H9 (cell line): Measurements from ENCODE around the gene NIPAL1. TPM values are rescaled to one million over a fixed set of nuclear protein-coding genes. Genes with fewer than 3 reads are reported as not detected.

Experiments
- DNase-seq: peaks from one replicate; pipeline ENCODE4 v3.0.0-alpha.2; 2017
- H2AFZ ChIP-seq: one replicate; pipeline ENCODE4 v1.6.1; 2013; ENCODE audit warnings: mild to moderate bottlenecking, low read length, control low read depth, moderate library complexity
- H2AK5ac ChIP-seq: 2 replicates; pipeline ENCODE4 v1.6.1; 2013; ENCODE audit warnings: low read length, control low read depth, mixed read lengths; ENCODE audit not compliant: insufficient read length
- H2BK120ac ChIP-seq: one replicate; pipeline ENCODE4 v1.6.1; 2013; ENCODE audit warnings: low read depth, mild to moderate bottlenecking, low read length, control low read depth, inconsistent platforms; ENCODE audit not compliant: poor library complexity, severe bottlenecking
- H2BK12ac ChIP-seq: 2 replicates; pipeline ENCODE4 v1.6.1; 2013; ENCODE audit warnings: low read length, control low read depth, mixed read lengths, low read depth; ENCODE audit not compliant: insufficient read length
- H2BK15ac ChIP-seq: 2 replicates; pipeline ENCODE4 v1.6.1; 2013; ENCODE audit warnings: low read depth, low read length, control low read depth
- H2BK20ac ChIP-seq: one replicate; pipeline ENCODE4 v1.6.1; 2013; ENCODE audit warnings: low read depth, mild to moderate bottlenecking, low read length, control low read depth, inconsistent platforms; ENCODE audit not compliant: poor library complexity, severe bottlenecking
- H2BK5ac ChIP-seq: 2 replicates; pipeline ENCODE4 v1.6.1; 2013; ENCODE audit warnings: low read length, control low read depth, mixed read lengths; ENCODE audit not compliant: insufficient read length
- H3K14ac ChIP-seq: 2 replicates; pipeline ENCODE4 v1.6.1; 2013; ENCODE audit warnings: low read length, control low read depth; ENCODE audit not compliant: insufficient read depth
- H3K18ac ChIP-seq: 2 replicates; pipeline ENCODE4 v1.6.1; 2013; ENCODE audit warnings: low read depth, mild to moderate bottlenecking, mixed read lengths, low read length, control low read depth; ENCODE audit not compliant: insufficient read length
- H3K23ac ChIP-seq: 2 replicates; pipeline ENCODE4 v1.6.1; 2013; ENCODE audit warnings: low read length, control low read depth, mixed read lengths, low read depth; ENCODE audit not compliant: insufficient read length
- H3K23me2 ChIP-seq: 2 replicates; pipeline ENCODE4 v1.6.1; 2013; ENCODE audit warnings: low read depth, mild to moderate bottlenecking, mixed read lengths, low read length, control low read depth; ENCODE audit not compliant: insufficient read length, poor library complexity, severe bottlenecking
- H3K27ac ChIP-seq: 2 replicates; pipeline ENCODE4 v1.5.1; 2013; ENCODE audit warnings: low read length, control low read depth, mixed read lengths, low read depth; ENCODE audit not compliant: insufficient read length
- H3K27me3 ChIP-seq: 2 replicates; pipeline ENCODE4 v1.6.1; 2013; ENCODE audit warnings: low read length, control low read depth, inconsistent platforms; ENCODE audit not compliant: insufficient read depth
- H3K4ac ChIP-seq: 2 replicates; pipeline ENCODE4 v1.6.1; 2013; ENCODE audit warnings: low read depth, mild to moderate bottlenecking, control low read depth, inconsistent platforms, low read length, moderate library complexity
- H3K4me1 ChIP-seq: 2 replicates; pipeline ENCODE4 v1.6.1; 2013; ENCODE audit warnings: low read length, control low read depth, inconsistent platforms; ENCODE audit not compliant: insufficient read depth
- H3K4me2 ChIP-seq: 2 replicates; pipeline ENCODE4 v1.6.1; 2013; ENCODE audit warnings: low read length, control low read depth, mixed read lengths; ENCODE audit not compliant: insufficient read length, insufficient read depth
- H3K56ac ChIP-seq: 2 replicates; pipeline ENCODE4 v1.6.1; 2013; ENCODE audit warnings: low read depth, mild to moderate bottlenecking, mixed read lengths, low read length, control low read depth; ENCODE audit not compliant: insufficient read length
- H3K79me1 ChIP-seq: 2 replicates; pipeline ENCODE4 v1.6.1; 2013; ENCODE audit warnings: low read depth, mild to moderate bottlenecking, moderate library complexity, low read length, control low read depth, inconsistent platforms; ENCODE audit not compliant: insufficient read depth, poor library complexity, severe bottlenecking
- H3K79me2 ChIP-seq: 2 replicates; pipeline ENCODE4 v1.6.1; 2013; ENCODE audit warnings: low read length, control low read depth, inconsistent platforms; ENCODE audit not compliant: insufficient read depth
- H3K9ac ChIP-seq: 2 replicates; pipeline ENCODE4 v1.6.1; 2013; ENCODE audit warnings: low read length, control low read depth, mixed read lengths; ENCODE audit not compliant: insufficient read length; ENCODE audit errors: extremely low read depth
- H3K9me3 ChIP-seq: one replicate; pipeline ENCODE4 v1.6.1; 2013; ENCODE audit warnings: low read depth, low read length, inconsistent platforms; ENCODE audit not compliant: control insufficient read depth
- H3T11ph ChIP-seq: one replicate; pipeline ENCODE4 v1.6.1; 2013; ENCODE audit warnings: mild to moderate bottlenecking, low read length, control low read depth, inconsistent platforms
- H4K20me1 ChIP-seq: one replicate; pipeline ENCODE4 v1.6.1; 2013; ENCODE audit not compliant: control insufficient read depth, insufficient read length, insufficient read depth
- H4K5ac ChIP-seq: 2 replicates; pipeline ENCODE4 v1.6.1; 2013; ENCODE audit warnings: low read depth, mild to moderate bottlenecking, mixed read lengths, low read length, control low read depth; ENCODE audit not compliant: insufficient read length
- H4K8ac ChIP-seq: replicated peaks from 2 replicates; pipeline ENCODE4 v1.6.1; 2013; ENCODE audit warnings: low read length, control low read depth, mixed read lengths, low read depth; ENCODE audit not compliant: insufficient read length
- H4K91ac ChIP-seq: 2 replicates; pipeline ENCODE4 v1.6.1; 2013; ENCODE audit warnings: low read depth, mild to moderate bottlenecking, moderate library complexity, mixed read lengths, low read length, control low read depth; ENCODE audit not compliant: insufficient read length
- H3K27ac Mint-ChIP-seq, 3 experiments: 2 replicates in 2 of 3; 3 replicates in 1 of 3; pipeline ENCODE4 v1.8.0; 2020 to 2021; ENCODE audit warnings: mixed read lengths in 3 of 3, mild to moderate bottlenecking in 1 of 3, moderate library complexity in 1 of 3
- H3K27me3 Mint-ChIP-seq: 2 replicates; pipeline ENCODE4 v1.8.0; 2021; ENCODE audit warnings: low read depth, mild to moderate bottlenecking, moderate library complexity, mixed read lengths
- H3K36me3 Mint-ChIP-seq, 3 experiments: 2 replicates in 2 of 3; 3 replicates in 1 of 3; pipeline ENCODE4 v1.8.0; 2020 to 2021; ENCODE audit warnings: low read depth in 3 of 3, mixed read lengths in 3 of 3; ENCODE audit not compliant: insufficient read depth in 1 of 3
- H3K4me1 Mint-ChIP-seq, 2 experiments: 2 replicates each; pipeline ENCODE4 v1.8.0; 2020; ENCODE audit warnings: mixed read lengths in 2 of 2
- H3K4me3 Mint-ChIP-seq, 2 experiments: 2 replicates in 1 of 2; 3 replicates in 1 of 2; pipeline ENCODE4 v1.8.0; 2020 to 2021; ENCODE audit warnings: mild to moderate bottlenecking in 2 of 2, mixed read lengths in 2 of 2, moderate library complexity in 1 of 2
- H3K9me3 Mint-ChIP-seq, 2 experiments: 2 replicates in 1 of 2; 3 replicates in 1 of 2; pipeline ENCODE4 v1.8.0; 2020; ENCODE audit warnings: mild to moderate bottlenecking in 2 of 2, mixed read lengths in 2 of 2, moderate library complexity in 1 of 2
- whole genome bisulfite sequencing: extraction: QIAGEN DNeasy Blood & Tissue Kit; methylation state at CpG from one replicate; pipeline ENCODE4 v1.1.7; 2013; ENCODE audit warnings: missing lambda C conversion rate, low lambda C conversion rate, mixed read lengths; ENCODE audit not compliant: insufficient read length; ENCODE audit errors: extremely low coverage; 5-methylcytosine and 5-hydroxymethylcytosine counted together
- total RNA-seq: library from RNA; stranded (reverse); gene quantifications from 2 replicates; pipeline ENCODE4 v1.2.1, GENCODE V29; 2021
- TF ChIP-seq, protein P1 (sequence below): fragments of 200-600 bp; sonication (generic); conservative IDR thresholded peaks from 3 replicates; pipeline ENCODE4 v1.8.0; 2021; ENCODE audit warnings: antibody characterized with exemption, mild to moderate bottlenecking

NIPAL1 gene
- total RNA-seq, 1 experiment from 2014 or later, result 16.9 TPM

DNA sequence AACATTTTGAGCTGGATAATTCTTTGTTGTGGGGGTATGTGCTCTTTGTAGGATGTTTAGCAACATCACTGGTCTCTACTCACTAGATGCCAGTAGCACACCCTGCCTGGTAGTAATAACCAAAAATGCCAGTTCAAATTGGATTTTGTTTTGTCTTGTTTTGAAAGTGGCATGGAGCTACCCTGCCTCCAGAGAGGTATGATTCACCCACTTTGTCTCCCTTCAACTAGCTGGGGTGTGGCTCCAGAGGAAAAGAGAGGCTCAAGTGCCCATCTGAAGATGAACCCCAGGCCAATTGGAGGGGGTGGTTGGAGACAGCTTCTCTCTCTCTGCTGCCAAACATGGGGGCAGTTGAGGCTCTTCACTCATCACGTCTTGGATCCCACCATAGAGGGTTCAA, 34.5 kb downstream of the NIPAL1 start:
- Histone ChIP-seq H3K4me2 (no peak overlapping the region), H2BK12ac (no peak overlapping the region), H3K4ac (no peak overlapping the region), H3K9ac (no peak overlapping the region), H2BK20ac (no peak overlapping the region), H2AFZ (no peak overlapping the region), H4K20me1 (no peaks in the 10 kb centered on the region), H3K27me3 (no peaks in the 10 kb centered on the region), H3K14ac (no peak overlapping the region), H2BK120ac (no peak overlapping the region), H3K9me3 (no peaks in the 10 kb centered on the region), H3K79me2 (no peaks in the 10 kb centered on the region), H4K91ac (no peak overlapping the region), H3T11ph (no peak overlapping the region), H2AK5ac (no peak overlapping the region), H4K5ac (no peak overlapping the region), H4K8ac (no peak overlapping the region), H3K79me1 (no peaks in the 10 kb centered on the region), H3K23ac (no peak overlapping the region), H3K18ac (no peak overlapping the region), H3K27ac (no peak overlapping the region), H3K23me2 (no peaks in the 10 kb centered on the region), H2BK5ac (no peak overlapping the region), H2BK15ac (no peak overlapping the region), H3K56ac (no peak overlapping the region), H3K4me1 (no peaks in the 10 kb centered on the region)
- TF ChIP-seq, protein P1, sequence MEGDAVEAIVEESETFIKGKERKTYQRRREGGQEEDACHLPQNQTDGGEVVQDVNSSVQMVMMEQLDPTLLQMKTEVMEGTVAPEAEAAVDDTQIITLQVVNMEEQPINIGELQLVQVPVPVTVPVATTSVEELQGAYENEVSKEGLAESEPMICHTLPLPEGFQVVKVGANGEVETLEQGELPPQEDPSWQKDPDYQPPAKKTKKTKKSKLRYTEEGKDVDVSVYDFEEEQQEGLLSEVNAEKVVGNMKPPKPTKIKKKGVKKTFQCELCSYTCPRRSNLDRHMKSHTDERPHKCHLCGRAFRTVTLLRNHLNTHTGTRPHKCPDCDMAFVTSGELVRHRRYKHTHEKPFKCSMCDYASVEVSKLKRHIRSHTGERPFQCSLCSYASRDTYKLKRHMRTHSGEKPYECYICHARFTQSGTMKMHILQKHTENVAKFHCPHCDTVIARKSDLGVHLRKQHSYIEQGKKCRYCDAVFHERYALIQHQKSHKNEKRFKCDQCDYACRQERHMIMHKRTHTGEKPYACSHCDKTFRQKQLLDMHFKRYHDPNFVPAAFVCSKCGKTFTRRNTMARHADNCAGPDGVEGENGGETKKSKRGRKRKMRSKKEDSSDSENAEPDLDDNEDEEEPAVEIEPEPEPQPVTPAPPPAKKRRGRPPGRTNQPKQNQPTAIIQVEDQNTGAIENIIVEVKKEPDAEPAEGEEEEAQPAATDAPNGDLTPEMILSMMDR, result no peak
- no peak for DNase-seq
- peaks cover 0 to 2% (median 1%) of the 10 kb centered on the region in 3 experiments; a peak in 2 of 7 replicates for H3K36me3 Mint-ChIP-seq
- H3K27ac Mint-ChIP-seq, result no peak overlapping the region
- no CpG with 5 or more reads among the region's 1 CpG for WGBS
- peaks cover 3 to 5% of the 10 kb centered on the region in 2 experiments; a peak in 3 of 4 replicates for H3K4me1 Mint-ChIP-seq
- peaks cover 2% of the 10 kb centered on the region; the same call in 1 of the 2 replicates for H3K27me3 Mint-ChIP-seq
- no peak overlapping the region for H3K4me3 Mint-ChIP-seq
- H3K9me3 Mint-ChIP-seq, result peaks cover 0 to 2% of the 10 kb centered on the region in 2 experiments; a peak in 1 of 5 replicates
